Sigmoid colon (tissue), 3 donors: Measurements from ENCODE around the gene KLHL30.

Experiments
- CTCF ChIP-seq, 4 experiments: fragments of 450-650 bp in 3 of 4; fragments of 200-600 bp in 1 of 4; IDR thresholded peaks; one replicate each; pipeline ENCODE4 v1.5.1; 2016 to 2019; ENCODE audit warnings: antibody characterized with exemption in 4 of 4, mild to moderate bottlenecking in 3 of 4, moderate library complexity in 2 of 4
- POLR2A ChIP-seq, 2 donors: fragments of 450-650 bp; IDR thresholded peaks; one replicate each; pipeline ENCODE4 v1.6.1; 2016; ENCODE audit warnings: antibody characterized with exemption in 2 of 2, mild to moderate bottlenecking in 2 of 2, moderate library complexity in 2 of 2

- TF ChIP-seq CTCF (IDR thresholded peaks at IDR 0.05) (no peak), POLR2A (IDR thresholded peaks at IDR 0.05) (no peak)
Measured at GRCh38 chr2:238169708-238170251, 31.3 kb downstream of the KLHL30 start.
